Esophagus muscularis mucosa (tissue), 4 donors: ENCODE measurements around the gene RFXAP. TPM values are rescaled to one million over a fixed set of nuclear protein-coding genes. Genes with fewer than 3 reads are reported as not detected.

Experiments
- DNase-seq: peaks from one replicate; pipeline ENCODE4 v3.0.0-alpha.2; 2017; ENCODE audit errors: extremely low spot score
- H3K27ac ChIP-seq, 4 donors: fragments of 200-600 bp; sonication (generic); replicated peaks in 1 of 4; 1 replicate in 3 of 4; 2 replicates in 1 of 4; pipeline ENCODE4 v1.5.1; 2016 to 2019; ENCODE audit warnings: mild to moderate bottlenecking in 1 of 4
- H3K27me3 ChIP-seq, 4 donors: fragments of 200-600 bp; sonication (generic); one replicate each; pipeline versions ENCODE4 v1.5.1 to v1.6.0; 2016 to 2019
- H3K36me3 ChIP-seq, 4 donors: fragments of 200-600 bp; sonication (generic); one replicate each; pipeline ENCODE4 v1.5.1; 2016 to 2019
- H3K4me1 ChIP-seq, 4 donors: fragments of 200-600 bp; sonication (generic); one replicate each; pipeline ENCODE4 v1.5.1; 2016 to 2019
- H3K4me3 ChIP-seq, 4 donors: fragments of 200-600 bp; sonication (generic); 1 replicate in 2 of 4; 2 replicates in 2 of 4; pipeline ENCODE4 v1.5.1; 2016 to 2019; ENCODE audit warnings: mild to moderate bottlenecking in 4 of 4, moderate library complexity in 1 of 4
- H3K9me3 ChIP-seq, 4 donors: fragments of 200-600 bp; sonication (generic); 1 replicate in 3 of 4; 2 replicates in 1 of 4; pipeline ENCODE4 v1.5.1; 2016 to 2019
- CTCF ChIP-seq, 3 experiments: fragments of 200-600 bp in 2 of 3; fragments of 450-650 bp in 1 of 3; sonication (generic) in 2 of 3; IDR thresholded peaks; one replicate each; pipeline ENCODE4 v1.5.1; 2017 to 2019; ENCODE audit warnings: antibody characterized with exemption in 3 of 3, mild to moderate bottlenecking in 2 of 3, moderate library complexity in 1 of 3
- EP300 ChIP-seq: sonication (generic); formaldehyde crosslinking; IDR thresholded peaks from one replicate; pipeline ENCODE4 v1.6.1; 2017; ENCODE audit warnings: antibody characterized with exemption
- POLR2A ChIP-seq: fragments of 450-650 bp; IDR thresholded peaks from one replicate; pipeline ENCODE4 v1.6.1; 2017; ENCODE audit warnings: antibody characterized with exemption, moderate library complexity, mild to moderate bottlenecking, low read depth
- POLR2AphosphoS5 ChIP-seq, 2 donors: sonication (generic); formaldehyde crosslinking; IDR thresholded peaks; one replicate each; pipeline ENCODE4 v1.6.1; 2017; ENCODE audit warnings: antibody characterized with exemption in 2 of 2
- WGBS: methylation state at CpG from one replicate; pipeline ENCODE4 v1.1.5; 2018; 5-methylcytosine and 5-hydroxymethylcytosine counted together
- intact Hi-C: fragments of 100-400 bp; cut with DNase I; formaldehyde crosslinking; loops from one replicate; pipeline ENCODE4 v1.15.1; 2023
- total RNA-seq, 4 donors: library from RNA; depleted of rRNA; stranded (reverse); fragments of >200 nt; gene quantifications; one replicate each; pipeline versions ENCODE4 v1.1.0 to v1.2.1, GENCODE V29; 2016

Gene RFXAP
- total RNA-seq, 4 donors from 2014 or later, result 3.3 to 4.6 (median 4.2) TPM

- intact Hi-C loops, result loop anchor here (5.0 kb wide), 1 partner anchor 42 kb away; no protein-coding TSS in a partner anchor
- Histone ChIP-seq H3K4me3 (no peak overlapping the region), H3K4me1 (peaks cover 0 to 22% (median 5%) of the 10 kb centered on the region in 4 donors), H3K9me3 (no peaks in the 10 kb centered on the region), H3K36me3 (peaks cover 8 to 49% (median 25%) of the 10 kb centered on the region in 4 donors), H3K27me3 (no peaks in the 10 kb centered on the region), H3K27ac (no peak overlapping the region)
- WGBS, result 85% methylated on average over 4 of the region's 4 CpGs
- TF ChIP-seq CTCF (IDR thresholded peaks at IDR 0.05) (no peak), POLR2AphosphoS5 (IDR thresholded peaks at IDR 0.05) (no peak), POLR2A (no peak)
- DNase-seq, result no peak
These were observed 56.4 kb downstream of the RFXAP start for GRCh38 chr13:36875431-36875830.

- H3K27me3 ChIP-seq, result no peaks in the 10 kb centered on the region
- H3K4me3 ChIP-seq, result no peak overlapping the region
- no peaks in the 10 kb centered on the region for H3K9me3 ChIP-seq
- no peak overlapping the region for H3K27ac ChIP-seq
- no peak for DNase-seq
- peaks cover 8 to 44% (median 25%) of the 10 kb centered on the region in 4 donors for H3K36me3 ChIP-seq
- intact Hi-C loops, result loop anchor here (5.0 kb wide), 1 partner anchor 41 kb away; no protein-coding TSS in a partner anchor
- no peak for TF ChIP-seq CTCF (IDR thresholded peaks at IDR 0.05)
- TF ChIP-seq POLR2AphosphoS5 (IDR thresholded peaks at IDR 0.05), result no peak
- TF ChIP-seq EP300, result no peak
- TF ChIP-seq POLR2A, result no peak
- peaks cover under 1 to 26% (median 8%) of the 10 kb centered on the region in 4 donors for H3K4me1 ChIP-seq
- WGBS, result 67% methylated on average over 4 of the region's 4 CpGs
These were observed 56.9 kb downstream of the RFXAP start for GRCh38 chr13:36875961-36876360.

Other genes with a start within 250 kb of the RFXAP start
- under 1 TPM in 3 of 4 donors, not detected in 1; under 0.01 to 0.33 (median 0.13) TPM for gene SERTM1, start 145.2 kb upstream of the RFXAP start, total RNA-seq
- gene SMAD9, start 101.0 kb downstream of the RFXAP start, total RNA-seq, result 100 to 1,000 TPM in 1 of 4 donors, 10 to 100 TPM in 3; 44.0 to 108 (median 69.0) TPM
- gene ALG5, start 180.1 kb downstream of the RFXAP start, total RNA-seq, result 10 to 100 TPM; 17.3 to 28.2 (median 20.4) TPM
- 10 to 100 TPM; 17.8 to 23.0 (median 20.3) TPM for gene EXOSC8, start 181.6 kb downstream of the RFXAP start, total RNA-seq
- gene SUPT20H, start 240.5 kb downstream of the RFXAP start, total RNA-seq, result 10 to 100 TPM; 23.0 to 37.4 (median 31.7) TPM